Gastrocnemius medialis (tissue), 4 donors: ENCODE results near the gene UGT1A8. TPM values are rescaled to one million over a fixed set of nuclear protein-coding genes. Genes with fewer than 3 reads are reported as not detected.

ENCODE experiments used
- ATAC-seq, 2 donors: fragments of 150-250 bp; one replicate each; pipeline ENCODE4 v1.9.1; 2016
- DNase-seq, 2 donors: peaks; one replicate each; pipeline ENCODE4 v3.0.0-alpha.2; 2019
- H3K27ac ChIP-seq, 4 donors: fragments of 200-600 bp; sonication (generic); 1 replicate in 1 of 4; 2 replicates in 3 of 4; pipeline ENCODE4 v1.5.1; 2016 to 2018; ENCODE audit warnings: mild to moderate bottlenecking in 2 of 4, moderate library complexity in 1 of 4
- H3K27me3 ChIP-seq, 3 donors: fragments of 200-600 bp; sonication (generic) in 2 of 3; 1 replicate in 1 of 3; 2 replicates in 2 of 3; pipeline versions ENCODE4 v1.5.1 to v1.6.0; 2016 to 2019; ENCODE audit warnings: mild to moderate bottlenecking in 1 of 3, moderate library complexity in 1 of 3
- H3K36me3 ChIP-seq, 2 donors: fragments of 200-600 bp; sonication (generic) in 1 of 2; one replicate each; pipeline ENCODE4 v1.5.1; 2017 to 2018
- H3K4me1 ChIP-seq, 2 donors: fragments of 200-600 bp; sonication (generic) in 1 of 2; one replicate each; pipeline ENCODE4 v1.5.1; 2016 to 2017; ENCODE audit warnings: mild to moderate bottlenecking in 2 of 2
- H3K4me3 ChIP-seq, 4 donors: fragments of 200-600 bp; sonication (generic) in 3 of 4; 1 replicate in 1 of 4; 2 replicates in 3 of 4; pipeline ENCODE4 v1.5.1; 2016 to 2019; ENCODE audit warnings: mild to moderate bottlenecking in 2 of 4
- H3K9me3 ChIP-seq, 3 donors: fragments of 200-600 bp; sonication (generic) in 2 of 3; 1 replicate in 1 of 3; 2 replicates in 2 of 3; pipeline ENCODE4 v1.5.1; 2016 to 2019
- CTCF ChIP-seq, 5 experiments: fragments of 450-650 bp in 3 of 5; fragments of 200-600 bp in 2 of 5; sonication (generic) in 2 of 5; IDR thresholded peaks in 4 of 5; conservative IDR thresholded peaks in 1 of 5; 1 replicate in 4 of 5; 2 replicates in 1 of 5; pipeline ENCODE4 v1.5.1; 2016 to 2019; ENCODE audit warnings: antibody characterized with exemption in 5 of 5, mild to moderate bottlenecking in 3 of 5, moderate library complexity in 3 of 5
- POLR2A ChIP-seq, 2 donors: fragments of 450-650 bp; IDR thresholded peaks; one replicate each; pipeline ENCODE4 v1.6.1; 2017; ENCODE audit warnings: antibody characterized with exemption in 2 of 2, mild to moderate bottlenecking in 2 of 2, moderate library complexity in 2 of 2
- in situ Hi-C, 4 donors: fragments of 200-750 bp; cut with MboI; loops; one replicate each; pipeline versions ENCODE4 v1.15.0 to v1.8.0; 2017; ENCODE audit warnings: low sequenced_read_pairs in 4 of 4
- intact Hi-C: fragments of 100-400 bp; cut with DNase I; formaldehyde crosslinking; loops from one replicate; pipeline ENCODE4 v1.15.1; 2023; ENCODE audit warnings: low total_unique reads
- total RNA-seq, 4 donors: library from RNA; depleted of rRNA; stranded (reverse); fragments of >200 nt; gene quantifications; one replicate each; pipeline versions ENCODE4 v1.1.0 to v1.2.3, GENCODE V29; 2016

Gene UGT1A8
- total RNA-seq, 4 donors from 2014 or later, result not detected

GRCh38 chr2:233761040-233761769 lies 143.8 kb downstream of the UGT1A8 start:
- Histone ChIP-seq H3K27ac (no peak overlapping the region), H3K4me1 (no peaks in the 10 kb centered on the region), H3K4me3 (no peak overlapping the region), H3K9me3 (no peaks in the 10 kb centered on the region), H3K36me3 (no peaks in the 10 kb centered on the region), H3K27me3 (no peaks in the 10 kb centered on the region)
- TF ChIP-seq POLR2A (IDR thresholded peaks at IDR 0.05) (no peak), CTCF (IDR thresholded peaks at IDR 0.05 in 4 of 5, conservative IDR thresholded peaks at IDR 0.05 in 1 of 5) (no peak)
- intact Hi-C loops, result no loop called here
- in situ Hi-C loops, result no loop called here
- no peak for ATAC-seq
- no peak for DNase-seq

- in situ Hi-C loops (no loop called here), intact Hi-C loops (no loop called here)
- TF ChIP-seq CTCF (IDR thresholded peaks at IDR 0.05 in 4 of 5, conservative IDR thresholded peaks at IDR 0.05 in 1 of 5), result no peak
- TF ChIP-seq POLR2A (IDR thresholded peaks at IDR 0.05), result no peak
- DNase-seq (no peak), ATAC-seq (no peak)
- no peaks in the 10 kb centered on the region for H3K4me1 ChIP-seq
- H3K27ac ChIP-seq, result no peak overlapping the region
- peaks cover 0 to 2% (median 0%) of the 10 kb centered on the region in 3 donors for H3K27me3 ChIP-seq
- H3K9me3 ChIP-seq, result no peaks in the 10 kb centered on the region
- no peak overlapping the region for H3K4me3 ChIP-seq
- H3K36me3 ChIP-seq, result no peaks in the 10 kb centered on the region
Measured at GRCh38 chr2:233764264-233764663, 146.8 kb downstream of the UGT1A8 start.

GRCh38 chr2:233764761-233765160 lies 147.3 kb downstream of the UGT1A8 start:
- no peak overlapping the region for H3K4me3 ChIP-seq
- DNase-seq (no peak), ATAC-seq (no peak)
- TF ChIP-seq POLR2A (IDR thresholded peaks at IDR 0.05), result no peak
- no peak for TF ChIP-seq CTCF (IDR thresholded peaks at IDR 0.05 in 4 of 5, conservative IDR thresholded peaks at IDR 0.05 in 1 of 5)
- H3K27ac ChIP-seq, result no peak overlapping the region
- no peaks in the 10 kb centered on the region for H3K4me1 ChIP-seq
- H3K36me3 ChIP-seq, result no peaks in the 10 kb centered on the region
- intact Hi-C loops, result no loop called here
- H3K9me3 ChIP-seq, result no peaks in the 10 kb centered on the region
- in situ Hi-C loops, result no loop called here
- H3K27me3 ChIP-seq, result peaks cover 0 to 2% (median 0%) of the 10 kb centered on the region in 3 donors

- peaks cover 0 to 2% (median 0%) of the 10 kb centered on the region in 3 donors for H3K27me3 ChIP-seq
- in situ Hi-C loops, result no loop called here
- H3K4me1 ChIP-seq, result no peaks in the 10 kb centered on the region
- intact Hi-C loops, result no loop called here
- ATAC-seq, result no peak
- TF ChIP-seq CTCF (IDR thresholded peaks at IDR 0.05 in 4 of 5, conservative IDR thresholded peaks at IDR 0.05 in 1 of 5) (no peak), POLR2A (IDR thresholded peaks at IDR 0.05) (no peak)
- H3K4me3 ChIP-seq, result no peak overlapping the region
- no peak overlapping the region for H3K27ac ChIP-seq
- DNase-seq, result no peak
- H3K9me3 ChIP-seq, result no peaks in the 10 kb centered on the region
- no peaks in the 10 kb centered on the region for H3K36me3 ChIP-seq
Measured at GRCh38 chr2:233766416-233766815, 149.0 kb downstream of the UGT1A8 start.

- ATAC-seq, result no peak
- no peak overlapping the region for H3K27ac ChIP-seq
- no peak for TF ChIP-seq CTCF (IDR thresholded peaks at IDR 0.05 in 4 of 5, conservative IDR thresholded peaks at IDR 0.05 in 1 of 5)
- no peak for TF ChIP-seq POLR2A (IDR thresholded peaks at IDR 0.05)
- H3K4me1 ChIP-seq, result no peaks in the 10 kb centered on the region
- H3K27me3 ChIP-seq, result peaks cover 0 to 2% (median 0%) of the 10 kb centered on the region in 3 donors
- H3K36me3 ChIP-seq, result no peaks in the 10 kb centered on the region
- in situ Hi-C loops, result no loop called here
- DNase-seq, result no peak
- no peaks in the 10 kb centered on the region for H3K9me3 ChIP-seq
- intact Hi-C loops, result no loop called here
- H3K4me3 ChIP-seq, result no peak overlapping the region
Measured at GRCh38 chr2:233768076-233768475, 150.6 kb downstream of the UGT1A8 start.
